Stomach smooth muscle (tissue), 2 donors: ENCODE data around the gene ATG14.
"Not testable (repeated sequence)": the region's sequence is repeated elsewhere in the genome, so short reads cannot be mapped to it uniquely, and the experiment has no call there.

Experiments
- H3K27ac ChIP-seq: one replicate; pipeline ENCODE4 v1.7.0; 2013; ENCODE audit warnings: mild to moderate bottlenecking, low read length, inconsistent platforms
- H3K27me3 ChIP-seq, 2 donors: one replicate each; pipeline ENCODE4 v1.7.0; 2013; ENCODE audit warnings: low read length in 2 of 2; ENCODE audit not compliant: insufficient read depth in 2 of 2, control insufficient read depth in 1 of 2
- H3K36me3 ChIP-seq, 2 donors: one replicate each; pipeline ENCODE4 v1.7.0; 2013; ENCODE audit warnings: low read length in 2 of 2; ENCODE audit not compliant: control insufficient read depth in 2 of 2, insufficient read depth in 2 of 2
- H3K4me1 ChIP-seq: one replicate; pipeline ENCODE4 v1.7.0; 2013; ENCODE audit warnings: low read length; ENCODE audit not compliant: control insufficient read depth, insufficient read depth
- H3K4me3 ChIP-seq, 2 donors: one replicate each; pipeline ENCODE4 v1.7.0; 2013; ENCODE audit warnings: low read length in 2 of 2
- H3K9ac ChIP-seq, 2 donors: one replicate each; pipeline ENCODE4 v1.7.0; 2013; ENCODE audit warnings: low read length in 2 of 2, mild to moderate bottlenecking in 1 of 2
- H3K9me3 ChIP-seq, 2 donors: one replicate each; pipeline ENCODE4 v1.7.0; 2013; ENCODE audit warnings: low read length in 2 of 2; ENCODE audit not compliant: control insufficient read depth in 2 of 2
- donor health status: healthy.
- donor health status: Pancreatic carcinoma.

The ATG14 gene

GRCh38 chr14:55433880-55434804 is 22.5 kb upstream of the ATG14 start:
- Histone ChIP-seq H3K4me3 (no peak overlapping the region), H3K27me3 (peaks cover 3% of the 10 kb centered on the region in 2 donors), H3K36me3 (no peaks in the 10 kb centered on the region), H3K9ac (no peak overlapping the region), H3K9me3 (no peaks in the 10 kb centered on the region), H3K27ac (no peak overlapping the region), H3K4me1 (no peaks in the 10 kb centered on the region)

GRCh38 chr14:55432628-55433027 is 21.0 kb upstream of the ATG14 start:
- no peaks in the 10 kb centered on the region for H3K27me3 ChIP-seq
- no peak overlapping the region for H3K9ac ChIP-seq
- H3K4me1 ChIP-seq: no peaks in the 10 kb centered on the region
- no peak overlapping the region for H3K4me3 ChIP-seq
- H3K27ac ChIP-seq: no peak overlapping the region
- H3K9me3 ChIP-seq: no peaks in the 10 kb centered on the region
- no peaks in the 10 kb centered on the region for H3K36me3 ChIP-seq

- no peaks in the 10 kb centered on the region for H3K36me3 ChIP-seq
- no peaks in the 10 kb centered on the region for H3K9me3 ChIP-seq
- no peak overlapping the region for H3K9ac ChIP-seq
- H3K27me3 ChIP-seq: no peaks in the 10 kb centered on the region
- H3K4me3 ChIP-seq: no peak overlapping the region
- H3K4me1 ChIP-seq: no peaks in the 10 kb centered on the region
- H3K27ac ChIP-seq: no peak overlapping the region
Measured at GRCh38 chr14:55430024-55430690, 18.5 kb upstream of the ATG14 start.

GRCh38 chr14:55427439-55427838 is 15.8 kb upstream of the ATG14 start:
- Histone ChIP-seq H3K36me3 (no peaks in the 10 kb centered on the region), H3K9me3 (no peaks in the 10 kb centered on the region), H3K27ac (no peak overlapping the region), H3K27me3 (no peaks in the 10 kb centered on the region), H3K4me3 (no peak overlapping the region), H3K9ac (no peak overlapping the region), H3K4me1 (no peaks in the 10 kb centered on the region)

GRCh38 chr14:55426891-55427290 is 15.3 kb upstream of the ATG14 start:
- no peaks in the 10 kb centered on the region for H3K27me3 ChIP-seq
- H3K4me3 ChIP-seq: no peak overlapping the region
- no peak overlapping the region for H3K27ac ChIP-seq
- no peaks in the 10 kb centered on the region for H3K36me3 ChIP-seq
- H3K9ac ChIP-seq: no peak overlapping the region
- H3K4me1 ChIP-seq: no peaks in the 10 kb centered on the region
- H3K9me3 ChIP-seq: no peaks in the 10 kb centered on the region

- no peak overlapping the region for H3K4me3 ChIP-seq
- H3K9ac ChIP-seq: no peak overlapping the region
- no peaks in the 10 kb centered on the region for H3K9me3 ChIP-seq
- no peaks in the 10 kb centered on the region for H3K36me3 ChIP-seq
- no peaks in the 10 kb centered on the region for H3K27me3 ChIP-seq
- H3K4me1 ChIP-seq: no peaks in the 10 kb centered on the region
- H3K27ac ChIP-seq: no peak overlapping the region
Measured at GRCh38 chr14:55425091-55425490, 13.5 kb upstream of the ATG14 start.

GRCh38 chr14:55423969-55424368 is 12.3 kb upstream of the ATG14 start:
- Histone ChIP-seq H3K4me3 (no peak overlapping the region), H3K9me3 (no peaks in the 10 kb centered on the region), H3K9ac (no peak overlapping the region), H3K27me3 (no peaks in the 10 kb centered on the region), H3K27ac (no peak overlapping the region), H3K4me1 (no peaks in the 10 kb centered on the region), H3K36me3 (no peaks in the 10 kb centered on the region)

- H3K9me3 ChIP-seq, H3K27me3 ChIP-seq, H3K27ac ChIP-seq, H3K9ac ChIP-seq, H3K4me3 ChIP-seq, H3K4me1 ChIP-seq, H3K36me3 ChIP-seq: not testable (repeated sequence)
Measured at GRCh38 chr14:55422338-55422737, 10.7 kb upstream of the ATG14 start.

- Histone ChIP-seq H3K9me3 (no peaks in the 10 kb centered on the region), H3K27me3 (no peaks in the 10 kb centered on the region), H3K4me1 (no peaks in the 10 kb centered on the region), H3K4me3 (no peak overlapping the region), H3K9ac (no peak overlapping the region), H3K36me3 (no peaks in the 10 kb centered on the region), H3K27ac (no peak overlapping the region)
Measured at GRCh38 chr14:55419663-55420062, 8.0 kb upstream of the ATG14 start.

- H3K27me3 ChIP-seq: no peaks in the 10 kb centered on the region
- no peak overlapping the region for H3K4me3 ChIP-seq
- no peak overlapping the region for H3K9ac ChIP-seq
- no peaks in the 10 kb centered on the region for H3K9me3 ChIP-seq
- H3K27ac ChIP-seq: no peak overlapping the region
- H3K36me3 ChIP-seq: no peaks in the 10 kb centered on the region
- H3K4me1 ChIP-seq: no peaks in the 10 kb centered on the region
Measured at GRCh38 chr14:55418411-55418810, 6.8 kb upstream of the ATG14 start.

GRCh38 chr14:55417955-55418354 is 6.3 kb upstream of the ATG14 start:
- Histone ChIP-seq H3K4me3 (no peak overlapping the region), H3K4me1 (no peaks in the 10 kb centered on the region), H3K27me3 (no peaks in the 10 kb centered on the region), H3K9me3 (no peaks in the 10 kb centered on the region), H3K36me3 (no peaks in the 10 kb centered on the region), H3K27ac (no peak overlapping the region), H3K9ac (no peak overlapping the region)
